H1 (cell line): ENCODE measurements around the gene ARHGEF10L. TPM values are rescaled to one million over a fixed set of nuclear protein-coding genes. Genes with fewer than 3 reads are reported as not detected.

Experiments
- CTCF ChIA-PET: fragments of 300-600 bp; sonication (Branson Sonifier 250); formaldehyde crosslinking; loops from one replicate; lab custom pipeline; 2021; ENCODE audit not compliant: partially characterized antibody; lab: Charles Lee
- POLR2A ChIA-PET: fragments of 300-600 bp; sonication (Branson Sonifier 250); formaldehyde crosslinking; loops from one replicate; lab custom pipeline; 2021; ENCODE audit warnings: inconsistent platforms; ENCODE audit not compliant: partially characterized antibody; lab: Charles Lee
- DNase-seq, 2 experiments: peaks; one replicate each; pipeline versions ENCODE4 v3.0.0 to v3.0.0-alpha.2; 2010 to 2022; ENCODE audit warnings: low spot score in 2 of 2, low read depth in 1 of 2, mixed read lengths in 1 of 2
- FAIRE-seq: peaks from 2 replicates; lab custom pipeline; 2011; peaks lifted over from hg19 to GRCh38; lab: Jason Lieb, UNC
- H2AFZ ChIP-seq: 2 replicates; pipeline ENCODE4 v1.8.1; 2012; ENCODE audit warnings: low read length, inconsistent platforms
- H2AK5ac ChIP-seq: 2 replicates; pipeline ENCODE4 v1.6.1; 2013; ENCODE audit warnings: low read depth, low read length
- H2BK120ac ChIP-seq: replicated peaks from 2 replicates; pipeline ENCODE3; 2013; ENCODE audit warnings: low read depth, low read length, inconsistent platforms
- H2BK12ac ChIP-seq: 2 replicates; pipeline ENCODE4 v1.6.1; 2013; ENCODE audit warnings: low read depth, low read length
- H2BK15ac ChIP-seq: 2 replicates; pipeline ENCODE4 v1.6.1; 2013; ENCODE audit warnings: low read length
- H2BK20ac ChIP-seq: 2 replicates; pipeline ENCODE4 v1.6.1; 2013; ENCODE audit warnings: low read length
- H2BK5ac ChIP-seq: 2 replicates; pipeline ENCODE4 v1.6.1; 2013; ENCODE audit warnings: low read depth, low read length
- H3K14ac ChIP-seq: 2 replicates; pipeline ENCODE4 v1.6.1; 2013; ENCODE audit warnings: inconsistent platforms; ENCODE audit not compliant: insufficient read length
- H3K18ac ChIP-seq: 2 replicates; pipeline ENCODE4 v1.6.1; 2013; ENCODE audit warnings: low read length; ENCODE audit errors: extremely low read depth
- H3K23ac ChIP-seq: 2 replicates; pipeline ENCODE4 v1.6.1; 2013; ENCODE audit warnings: inconsistent platforms; ENCODE audit not compliant: insufficient read length
- H3K23me2 ChIP-seq: 2 replicates; pipeline ENCODE4 v1.6.1; 2013; ENCODE audit warnings: low read depth, low read length
- H3K27ac ChIP-seq: 2 replicates; pipeline ENCODE4 v1.6.1; 2011; ENCODE audit warnings: low read depth, low read length, inconsistent platforms
- H3K27me3 ChIP-seq, 4 experiments: replicated peaks in 1 of 4; 1 replicate in 1 of 4; 2 replicates in 3 of 4; pipeline versions ENCODE4 v1.6.1 to v1.8.1; 2011 to 2013; ENCODE audit warnings: low read length in 3 of 4, mild to moderate bottlenecking in 3 of 4, inconsistent platforms in 2 of 4, mixed read lengths in 2 of 4, moderate library complexity in 1 of 4; ENCODE audit not compliant: control insufficient read depth in 3 of 4, insufficient read depth in 3 of 4; ENCODE audit errors: extremely low read depth in 1 of 4
- H3K36me3 ChIP-seq, 4 experiments: 2 replicates each; pipeline versions ENCODE4 v1.6.1 to v1.8.1; 2011 to 2013; ENCODE audit warnings: mild to moderate bottlenecking in 4 of 4, low read length in 3 of 4, moderate library complexity in 2 of 4, control low read depth in 1 of 4, inconsistent platforms in 1 of 4; ENCODE audit not compliant: insufficient read depth in 4 of 4, control insufficient read depth in 2 of 4
- H3K4ac ChIP-seq: replicated peaks from 2 replicates; pipeline ENCODE3; 2013; ENCODE audit warnings: low read length, low read depth, mixed read lengths, inconsistent platforms; ENCODE audit not compliant: insufficient read length
- H3K4me1 ChIP-seq, 4 experiments: replicated peaks in 1 of 4; 1 replicate in 1 of 4; 2 replicates in 3 of 4; pipeline versions ENCODE4 v1.6.1 to v1.8.1; 2011 to 2013; ENCODE audit warnings: low read length in 3 of 4, inconsistent platforms in 2 of 4, mixed read lengths in 1 of 4; ENCODE audit not compliant: insufficient read depth in 4 of 4, control insufficient read depth in 3 of 4
- H3K4me2 ChIP-seq, 2 experiments: 2 replicates each; pipeline versions ENCODE4 v1.6.1 to v1.8.1; 2011 to 2013; ENCODE audit warnings: low read depth in 2 of 2, low read length in 2 of 2, control low read depth in 1 of 2, inconsistent platforms in 1 of 2, mild to moderate bottlenecking in 1 of 2; ENCODE audit not compliant: insufficient read depth in 1 of 2
- H3K4me3 ChIP-seq, 4 experiments: fragments of 200-600, 300-600 bp in 1 of 4; sonication (generic), shearing (Covaris generic), sonication (Bioruptor Twin) in 1 of 4; 2 replicates each; pipeline versions ENCODE4 v1.5.1 to v1.8.1; 2011 to 2016; ENCODE audit warnings: low read length in 4 of 4, low read depth in 3 of 4, control low read depth in 2 of 4, inconsistent platforms in 2 of 4, mild to moderate bottlenecking in 2 of 4, mixed read lengths in 1 of 4, moderate library complexity in 1 of 4; ENCODE audit not compliant: insufficient read depth in 2 of 4; ENCODE audit errors: extremely low read depth in 1 of 4
- H3K56ac ChIP-seq: replicated peaks from 2 replicates; pipeline ENCODE3; 2013; ENCODE audit warnings: low read depth, mild to moderate bottlenecking, mixed read lengths, low read length, inconsistent platforms; ENCODE audit not compliant: insufficient read length
- H3K79me1 ChIP-seq: 2 replicates; pipeline ENCODE4 v1.6.1; 2013; ENCODE audit warnings: low read depth, low read length, control low read depth
- H3K79me2 ChIP-seq, 2 experiments: 2 replicates each; pipeline versions ENCODE4 v1.6.1 to v1.8.1; 2012 to 2013; ENCODE audit warnings: low read length in 2 of 2, mild to moderate bottlenecking in 2 of 2, inconsistent platforms in 1 of 2; ENCODE audit not compliant: insufficient read depth in 2 of 2, control insufficient read depth in 1 of 2
- H3K9ac ChIP-seq, 4 experiments: replicated peaks in 1 of 4; 1 replicate in 1 of 4; 2 replicates in 3 of 4; pipeline versions ENCODE4 v1.6.1 to v1.8.1; 2011 to 2013; ENCODE audit warnings: low read depth in 3 of 4, low read length in 3 of 4, control low read depth in 2 of 4, mild to moderate bottlenecking in 2 of 4, moderate library complexity in 2 of 4, inconsistent platforms in 1 of 4; ENCODE audit errors: extremely low read depth in 1 of 4
- H3K9me3 ChIP-seq, 2 experiments: 2 replicates each; pipeline versions ENCODE4 v1.6.1 to v1.8.1; 2012 to 2013; ENCODE audit warnings: mild to moderate bottlenecking in 2 of 2, moderate library complexity in 2 of 2, control low read depth in 1 of 2, inconsistent platforms in 1 of 2, low read depth in 1 of 2, low read length in 1 of 2, mixed read lengths in 1 of 2; ENCODE audit not compliant: insufficient read depth in 2 of 2
- H4K20me1 ChIP-seq, 2 experiments: replicated peaks in 1 of 2; 2 replicates each; pipeline versions ENCODE3 to v1.8.1; 2011 to 2013; ENCODE audit warnings: inconsistent platforms in 2 of 2, low read length in 2 of 2, mild to moderate bottlenecking in 1 of 2; ENCODE audit not compliant: insufficient read depth in 2 of 2, control insufficient read depth in 1 of 2
- H4K5ac ChIP-seq: 2 replicates; pipeline ENCODE4 v1.6.1; 2013; ENCODE audit warnings: low read length, low read depth, mixed read lengths, inconsistent platforms; ENCODE audit not compliant: insufficient read length
- H4K8ac ChIP-seq: 2 replicates; pipeline ENCODE4 v1.8.0; 2013; ENCODE audit warnings: mild to moderate bottlenecking, moderate library complexity, low read length, inconsistent platforms; ENCODE audit not compliant: insufficient read depth; ENCODE audit errors: extremely low read depth
- H4K91ac ChIP-seq: replicated peaks from 2 replicates; pipeline ENCODE3; 2013; ENCODE audit warnings: low read length, mixed read lengths, inconsistent platforms; ENCODE audit not compliant: insufficient read length
- CHD1 ChIP-seq: IDR thresholded peaks from 2 replicates; pipeline ENCODE4 v1.6.1; 2012; ENCODE audit warnings: low read depth, low read length, improper control_type of control experiment
- KDM1A ChIP-seq: fragments of 200-600, 300-600 bp; sonication (generic); IDR thresholded peaks from 2 replicates; pipeline ENCODE4 v1.7.1; 2016; ENCODE audit warnings: mild to moderate bottlenecking, low read length, borderline replicate concordance
- POU5F1 ChIP-seq: IDR thresholded peaks from 2 replicates; pipeline ENCODE4 v1.6.1; 2011; ENCODE audit warnings: low read depth, mild to moderate bottlenecking, low read length, moderate library complexity
- RNF2 ChIP-seq: fragments of 200-900, 300-1000 bp; sonication (generic); IDR thresholded peaks from 2 replicates; pipeline ENCODE4 v1.7.1; 2016; ENCODE audit warnings: borderline replicate concordance, low read depth, mild to moderate bottlenecking, antibody characterized with exemption, low read length; ENCODE audit not compliant: poor library complexity, severe bottlenecking; ENCODE audit errors: missing control alignments
- RXRA ChIP-seq: IDR thresholded peaks from 2 replicates; pipeline ENCODE4 v1.6.1; 2011; ENCODE audit warnings: low read depth, mild to moderate bottlenecking, low read length, moderate library complexity; ENCODE audit not compliant: insufficient read depth
- SIX5 ChIP-seq: IDR thresholded peaks from 2 replicates; pipeline ENCODE4 v1.6.1; 2011; ENCODE audit warnings: mild to moderate bottlenecking, low read depth, low read length
- WGBS, 2 experiments: shearing (Covaris generic) in 1 of 2; methylation state at CpG; one replicate each; pipeline versions ENCODE4 v1.1.6 to v1.1.7; 2013 to 2015; ENCODE audit warnings: low lambda C conversion rate in 2 of 2, mixed read lengths in 2 of 2, inconsistent platforms in 1 of 2, low coverage in 1 of 2, missing lambda C conversion rate in 1 of 2; ENCODE audit not compliant: insufficient replicate concordance in 2 of 2, insufficient coverage in 1 of 2, insufficient read length in 1 of 2; ENCODE audit errors: extremely low coverage in 1 of 2, missing lambda C conversion rate in 1 of 2; 5-methylcytosine and 5-hydroxymethylcytosine counted together
- polyA plus RNA-seq, 7 experiments: library from polyadenylated mRNA; depleted of rRNA in 3 of 7; stranded (reverse) in 5 of 7; unstranded in 2 of 7; fragments of >200 nt in 5 of 7; fragments of 200-250 nt in 2 of 7; gene quantifications; 1 replicate in 5 of 7; 2 replicates in 1 of 7; 4 replicates in 1 of 7; pipeline versions ENCODE4 v1.2.1 to v1.2.3, GENCODE V29; 2011 to 2013; ENCODE audit warnings: missing spikeins in 2 of 7, mixed read lengths in 2 of 7
- total RNA-seq: library from RNA; stranded (reverse); fragmentation: NEBNext Ultra II Directional; extraction: Animal tissue kit (Norgen Biotek cat#: 25700); gene quantifications from 2 replicates; pipeline ENCODE4 v1.2.1, GENCODE V29; 2021

The ARHGEF10L gene
- total and polyA plus RNA-seq, 2 of the 8 experiments (the other 6 are each of a cell fraction or from before 2014, with no cell fraction given): 33.6 to 39.6 TPM

DNA sequence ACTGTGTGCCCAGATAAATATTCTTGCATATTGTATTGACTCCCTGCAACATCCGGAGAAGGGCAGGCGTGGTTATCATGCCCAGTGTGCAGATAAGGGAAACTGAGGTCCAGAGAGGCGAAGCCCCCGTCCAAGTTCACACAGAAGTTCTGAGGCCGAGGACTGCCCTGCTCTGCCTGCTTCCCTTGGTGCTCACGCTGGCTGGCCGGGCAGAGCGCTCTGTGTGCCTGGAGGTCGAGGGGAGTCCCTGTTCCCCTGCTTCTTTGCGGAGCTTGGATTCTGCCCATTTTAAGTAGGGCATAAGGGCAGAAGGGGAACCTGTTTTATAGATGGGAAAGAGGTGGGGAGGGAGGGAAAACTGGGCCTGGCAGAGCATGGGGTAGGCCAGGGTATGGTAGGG lies 122.8 kb downstream of the ARHGEF10L start:
- no peak overlapping the region for H3K4me3 ChIP-seq
- H3K4me2 ChIP-seq: no peak overlapping the region
- no peak overlapping the region for H3K23ac ChIP-seq
- H3K27me3 ChIP-seq: no peaks in the 10 kb centered on the region
- H2BK5ac ChIP-seq: no peak overlapping the region
- no peak for FAIRE-seq
- H3K36me3 ChIP-seq: peaks cover 2 to 22% (median 19%) of the 10 kb centered on the region in 4 experiments; a peak in 6 of 8 replicates
- H3K9ac ChIP-seq: no peak overlapping the region
- WGBS, 2 experiments: 91% methylated on average over 10 of the region's 10 CpGs; no CpG with 5 or more reads in 1 of the 2 experiments
- no peak for DNase-seq
- H2BK120ac ChIP-seq: no peak overlapping the region
- H2AK5ac ChIP-seq: no peak overlapping the region
- H3K27ac ChIP-seq: no peak overlapping the region; the same call in 1 of the 2 replicates
- no peak overlapping the region for H4K91ac ChIP-seq
- no peak overlapping the region for H3K4ac ChIP-seq
- no peak overlapping the region for H2BK20ac ChIP-seq
- H2BK15ac ChIP-seq: no peak overlapping the region
- H3K56ac ChIP-seq: no peak overlapping the region
- TF ChIP-seq KDM1A: no peak
- TF ChIP-seq SIX5: no peak
- TF ChIP-seq POU5F1: no peak
- TF ChIP-seq RNF2: no peak
- no peak for TF ChIP-seq RXRA
- no peak for TF ChIP-seq CHD1
- peaks cover 0 to 4% (median 0%) of the 10 kb centered on the region in 4 experiments; a peak in 2 of 7 replicates for H3K4me1 ChIP-seq
- no peak overlapping the region for H3K18ac ChIP-seq
- H3K79me2 ChIP-seq: no peaks in the 10 kb centered on the region
- no peak overlapping the region for H4K8ac ChIP-seq
- no peak overlapping the region for H2BK12ac ChIP-seq
- peaks cover 0 to 7% of the 10 kb centered on the region in 2 experiments for H4K20me1 ChIP-seq
- CTCF ChIA-PET: interaction anchor here (0.6 to 7.0 kb wide), 56 partner anchors 8 to 652 kb away, joined by 3 to 127 read pairs (median 8); no protein-coding TSS in a partner anchor
- H3K23me2 ChIP-seq: 0 out of 2 replicates have a peak, but pooled peaks cover 1% of the 10 kb centered on the region
- no peaks in the 10 kb centered on the region for H3K79me1 ChIP-seq
- POLR2A ChIA-PET: no interaction called here
- no peaks in the 10 kb centered on the region for H3K9me3 ChIP-seq
- H4K5ac ChIP-seq: no peak overlapping the region
- H3K14ac ChIP-seq: no peak overlapping the region
- no peak overlapping the region for H2AFZ ChIP-seq
